ENCODE measurements around the gene MTM1. TPM values are rescaled to one million over a fixed set of nuclear protein-coding genes. Genes with fewer than 3 reads are reported as not detected.
A peak's percentile ranks its signal among the peaks of the same experiment; 100 is the strongest.

The MTM1 gene
- total and polyA plus RNA-seq, 9 of the 15 experiments (the other 6 are each of a cell fraction or from before 2014, with no cell fraction given), result 5.6 to 13.3 (median 9.5) TPM

- TF ChIP-seq AFF4 (CRISPR knock-in tag; IDR thresholded peaks at IDR 0.05) (no peak), STAT5B (CRISPR knock-in tag; IDR thresholded peaks at IDR 0.05) (no peak), SP2 (IDR thresholded peaks at IDR 0.05; ENCODE audit: extremely low read depth, low read depth, low read length, poor library complexity, severe bottlenecking) (no peak), HMG20B (CRISPR knock-in tag; IDR thresholded peaks at IDR 0.05) (no peak), ZNF146 (CRISPR knock-in tag; IDR thresholded peaks at IDR 0.05; ENCODE audit: unreplicated experiment) (no peak), ZKSCAN8 (CRISPR knock-in tag; IDR thresholded peaks at IDR 0.05) (no peak), MLLT1 (IDR thresholded peaks at IDR 0.05) (no peak), CUX1 (CRISPR knock-in tag; IDR thresholded peaks at IDR 0.05) (no peak), ZNF165 (CRISPR knock-in tag; IDR thresholded peaks at IDR 0.05; ENCODE audit: borderline replicate concordance) (no peak), TRIM24 (IDR thresholded peaks at IDR 0.05) (no peak), SMARCA4 (IDR thresholded peaks at IDR 0.05) (no peak), ZNF354B (CRISPR knock-in tag; IDR thresholded peaks at IDR 0.05) (no peak), FOXJ2 (tag; IDR thresholded peaks at IDR 0.05) (no peak), TFE3 (CRISPR knock-in tag; IDR thresholded peaks at IDR 0.05) (no peak), GTF2F1 (IDR thresholded peaks at IDR 0.05; ENCODE audit: low read depth, low read length) (no peak), ZNF766 (CRISPR knock-in tag; conservative IDR thresholded peaks at IDR 0.05) (0 out of 2 replicates have a peak, but pooled peaks have one; percentile 39), U2AF2 (optimal IDR thresholded peaks at IDR 0.05; ENCODE audit: low read depth, low read length) (no peak), BRD4 (IDR thresholded peaks at IDR 0.05) (no peak), PTBP1 (IDR thresholded peaks at IDR 0.05; ENCODE audit: low read depth, low read length) (no peak)
These were observed 695 bp downstream of the MTM1 start (continued) for GRCh38 chrX:150569155-150569477.
